Caco-2 (cell line): ENCODE results near the gene ZC3HAV1L. TPM values are rescaled to one million over a fixed set of nuclear protein-coding genes. Genes with fewer than 3 reads are reported as not detected.

Source experiments
- BruUV-seq: library from RNA; stranded (reverse); fragments of 400-500 nt; replicated peaks from 2 replicates; lab custom pipeline; 2021; lab: Mats Ljungman, UMichigan
- CTCF ChIA-PET: fragments of 300-600 bp; sonication (Branson Sonifier 250); formaldehyde crosslinking; loops from one replicate; lab custom pipeline; 2022; ENCODE audit warnings: antibody characterized with exemption; lab: Charles Lee
- POLR2A ChIA-PET: fragments of 300-600 bp; sonication (Branson Sonifier 250); formaldehyde crosslinking; loops from one replicate; lab custom pipeline; 2022; ENCODE audit warnings: antibody characterized with exemption; lab: Charles Lee
- DNase-seq, 2 experiments: peaks; one replicate each; pipeline versions ENCODE4 v3.0.0 to v3.0.0-alpha.2; 2020 to 2022
- H3K27me3 ChIP-seq: replicated peaks from 2 replicates; pipeline ENCODE4 v1.6.0; 2011; ENCODE audit warnings: low read length; ENCODE audit not compliant: control insufficient read depth, insufficient read depth
- H3K36me3 ChIP-seq: 2 replicates; pipeline ENCODE4 v1.5.1; 2011; ENCODE audit warnings: low read length; ENCODE audit not compliant: control insufficient read depth, insufficient read depth
- H3K4me1 ChIP-seq: fragments of 250-450 bp; sonication (Bioruptor Pico); 2 replicates; pipeline ENCODE4 v1.5.1; 2020; ENCODE audit warnings: mild to moderate bottlenecking
- H3K4me3 ChIP-seq: 2 replicates; pipeline ENCODE4 v1.5.1; 2011; ENCODE audit warnings: low read depth, mild to moderate bottlenecking, control low read depth, low read length
- H3K9me3 ChIP-seq: fragments of 250-450 bp; sonication (Bioruptor Pico); 2 replicates; pipeline ENCODE4 v1.5.1; 2020; ENCODE audit warnings: mild to moderate bottlenecking, moderate library complexity
- H3K27ac Mint-ChIP-seq: one replicate; pipeline ENCODE4 v1.8.0; 2022; ENCODE audit warnings: mixed read lengths; ENCODE audit not compliant: unreplicated experiment
- H3K27me3 Mint-ChIP-seq: one replicate; pipeline ENCODE4 v1.8.0; 2022; ENCODE audit warnings: mixed read lengths; ENCODE audit not compliant: insufficient read depth, unreplicated experiment
- H3K36me3 Mint-ChIP-seq: one replicate; pipeline ENCODE4 v1.8.0; 2022; ENCODE audit warnings: mild to moderate bottlenecking, mixed read lengths; ENCODE audit not compliant: insufficient read depth, unreplicated experiment
- H3K4me1 Mint-ChIP-seq: one replicate; pipeline ENCODE4 v1.8.0; 2022; ENCODE audit warnings: low read depth, mixed read lengths; ENCODE audit not compliant: unreplicated experiment
- H3K4me3 Mint-ChIP-seq: one replicate; pipeline ENCODE4 v1.8.0; 2022; ENCODE audit warnings: mild to moderate bottlenecking, moderate library complexity, mixed read lengths; ENCODE audit not compliant: unreplicated experiment
- H3K9me3 Mint-ChIP-seq: one replicate; pipeline ENCODE4 v1.8.0; 2022; ENCODE audit warnings: mixed read lengths; ENCODE audit not compliant: unreplicated experiment
- CTCF ChIP-seq, 2 experiments: fragments of 200-600 bp in 1 of 2; IDR thresholded peaks; 1 replicate in 1 of 2; 2 replicates in 1 of 2; pipeline versions ENCODE4 v1.5.1 to v1.8.0; 2011 to 2022; ENCODE audit warnings: antibody characterized with exemption in 1 of 2, control low read depth in 1 of 2, inconsistent platforms in 1 of 2, low read depth in 1 of 2, low read length in 1 of 2, mild to moderate bottlenecking in 1 of 2, moderate library complexity in 1 of 2; ENCODE audit not compliant: insufficient read depth in 1 of 2, severe bottlenecking in 1 of 2, unreplicated experiment in 1 of 2
- intact Hi-C: fragments of 100-400 bp; cut with micrococcal nuclease; formaldehyde crosslinking; loops from one replicate; pipeline ENCODE4 v1.10.0; 2022; ENCODE audit not compliant: unreplicated experiment
- total RNA-seq: library from RNA; stranded (reverse); gene quantifications from 2 replicates; pipeline ENCODE4 v1.2.3, GENCODE V29; 2022

ZC3HAV1L gene
- total RNA-seq, 1 experiment from 2014 or later = 24.6 TPM

GRCh38 chr7:138981332-138982203 is 54.3 kb downstream of the ZC3HAV1L start, which contains the start of gene KIAA1549:
KIAA1549 (minus strand) TSS chr7:138981389; CDS start chr7:138981269, 120 bp downstream.
- peaks cover 27% of the 10 kb centered on the region for H3K4me1 Mint-ChIP-seq

GRCh38 chr7:138980563-138981291 is 55.1 kb downstream of the ZC3HAV1L start:
- TF ChIP-seq CTCF (IDR thresholded peaks at IDR 0.05; ENCODE audit: insufficient read depth in 1 of 2, low read depth in 1 of 2, low read length in 1 of 2, severe bottlenecking in 1 of 2, unreplicated experiment in 1 of 2) = no peak
- peaks cover 19% of the 10 kb centered on the region for H3K4me1 ChIP-seq
- H3K9me3 ChIP-seq = no peaks in the 10 kb centered on the region
- peak overlapping the region; percentile 75 for H3K27ac Mint-ChIP-seq
- ChIA-PET CTCF (interaction anchor here (0.5 to 1.0 kb wide), 2 partner anchors 37 to 94 kb away, joined by 3 read pairs; no protein-coding TSS in a partner anchor), POLR2A (no interaction called here)
- DNase-seq = no peak
- H3K9me3 Mint-ChIP-seq = no peaks in the 10 kb centered on the region
- H3K27me3 Mint-ChIP-seq = no peaks in the 10 kb centered on the region
- H3K36me3 Mint-ChIP-seq = peaks cover 4% of the 10 kb centered on the region
- H3K4me1 Mint-ChIP-seq = peaks cover 19% of the 10 kb centered on the region
- BruUV-seq = TSS peak; percentile 44
- intact Hi-C loops = loop anchor here (2.0 kb wide), 2 partner anchors 24 to 94 kb away; no protein-coding TSS in a partner anchor
- peak overlapping the region; percentile 86 for H3K4me3 Mint-ChIP-seq
- H3K4me3 ChIP-seq = peak overlapping the region; percentile 44
- H3K27me3 ChIP-seq = no peaks in the 10 kb centered on the region
- H3K36me3 ChIP-seq = 0 out of 2 replicates have a peak, but pooled peaks cover 1% of the 10 kb centered on the region

More at GRCh38 chr7:138981332-138982203, 54.3 kb downstream of the ZC3HAV1L start, which contains the start of gene KIAA1549:
- H3K27me3 Mint-ChIP-seq = no peaks in the 10 kb centered on the region
- intact Hi-C loops = loop anchor here (2.0 kb wide), 2 partner anchors 23 to 95 kb away; no protein-coding TSS in a partner anchor
- peak within 1 kb of the TSS; percentile 75 for H3K27ac Mint-ChIP-seq
- Histone ChIP-seq H3K4me3 (peak within 1 kb of the TSS; percentile 60), H3K4me1 (peaks cover 21% of the 10 kb centered on the region), H3K9me3 (no peaks in the 10 kb centered on the region), H3K36me3 (0 out of 2 replicates have a peak, but pooled peaks cover 1% of the 10 kb centered on the region), H3K27me3 (no peaks in the 10 kb centered on the region)
- peak within 1 kb of the TSS; percentile 86 for H3K4me3 Mint-ChIP-seq
- ChIA-PET POLR2A (no interaction called here), CTCF (interaction anchor here (0.7 to 1.0 kb wide), 3 partner anchors 94 to 152 kb away, joined by 3 to 4 read pairs (median 3); a partner anchor contains a TSS)
- no peaks in the 10 kb centered on the region for H3K9me3 Mint-ChIP-seq
- no TSS peak for BruUV-seq
- peak; percentile 76 to 89 for DNase-seq
- TF ChIP-seq CTCF (IDR thresholded peaks at IDR 0.05; ENCODE audit: insufficient read depth in 1 of 2, low read depth in 1 of 2, low read length in 1 of 2, severe bottlenecking in 1 of 2, unreplicated experiment in 1 of 2) = no peak
- peaks cover 4% of the 10 kb centered on the region for H3K36me3 Mint-ChIP-seq
